Liver (tissue), 9 donors: ENCODE results near the gene UIMC1. TPM values are rescaled to one million over a fixed set of nuclear protein-coding genes. Genes with fewer than 3 reads are reported as not detected.

Experiments used
- DNase-seq: peaks from one replicate; pipeline ENCODE4 v3.0.0-alpha.2; 2017; ENCODE audit warnings: low spot score
- H3K27ac ChIP-seq, 2 donors: one replicate each; pipeline ENCODE4 v1.7.0; 2013; ENCODE audit warnings: inconsistent platforms in 2 of 2, low read length in 2 of 2, control low read depth in 1 of 2, low read depth in 1 of 2, mild to moderate bottlenecking in 1 of 2
- H3K27me3 ChIP-seq, 4 donors: one replicate each; pipeline versions ENCODE4 v1.6.1 to v1.7.0; 2013; ENCODE audit warnings: low read length in 3 of 4, inconsistent platforms in 1 of 4, mild to moderate bottlenecking in 1 of 4, moderate library complexity in 1 of 4; ENCODE audit not compliant: control insufficient read depth in 4 of 4, insufficient read depth in 4 of 4
- H3K36me3 ChIP-seq, 4 donors: one replicate each; pipeline versions ENCODE4 v1.6.1 to v1.7.0; 2013; ENCODE audit warnings: low read length in 3 of 4, mild to moderate bottlenecking in 3 of 4, low read depth in 1 of 4, moderate library complexity in 1 of 4; ENCODE audit not compliant: control insufficient read depth in 4 of 4, insufficient read depth in 3 of 4
- H3K4me1 ChIP-seq, 4 donors: one replicate each; pipeline versions ENCODE4 v1.6.1 to v1.7.0; 2013; ENCODE audit warnings: low read length in 3 of 4, mild to moderate bottlenecking in 3 of 4, moderate library complexity in 1 of 4; ENCODE audit not compliant: control insufficient read depth in 4 of 4, insufficient read depth in 4 of 4
- H3K4me3 ChIP-seq, 3 donors: one replicate each; pipeline versions ENCODE4 v1.6.1 to v1.7.0; 2013; ENCODE audit warnings: low read length in 3 of 3, control low read depth in 1 of 3, low read depth in 1 of 3, mild to moderate bottlenecking in 1 of 3
- H3K9ac ChIP-seq, 2 donors: one replicate each; pipeline ENCODE4 v1.7.0; 2013; ENCODE audit warnings: low read length in 2 of 2, mild to moderate bottlenecking in 2 of 2, moderate library complexity in 2 of 2, control low read depth in 1 of 2, low read depth in 1 of 2
- H3K9me3 ChIP-seq, 4 donors: one replicate each; pipeline versions ENCODE4 v1.6.1 to v1.7.0; 2013; ENCODE audit warnings: low read length in 3 of 4; ENCODE audit not compliant: control insufficient read depth in 4 of 4
- FOXA1 ChIP-seq: IDR thresholded peaks from 2 replicates; pipeline ENCODE4 v1.6.1; 2016; ENCODE audit warnings: antibody characterized with exemption
- SP1 ChIP-seq: IDR thresholded peaks from 2 replicates; pipeline ENCODE4 v1.6.1; 2018; ENCODE audit warnings: antibody characterized with exemption, mild to moderate bottlenecking
- YY1 ChIP-seq: IDR thresholded peaks from 2 replicates; pipeline ENCODE4 v1.6.1; 2016; ENCODE audit warnings: antibody characterized with exemption, mild to moderate bottlenecking
- WGBS: extraction: QIAGEN DNeasy Blood & Tissue Kit; methylation state at CpG from one replicate; pipeline ENCODE4 v1.1.7; 2013; 5-methylcytosine and 5-hydroxymethylcytosine counted together
- polyA plus RNA-seq, 2 donors: library from polyadenylated mRNA; stranded (reverse) in 1 of 2; unstranded in 1 of 2; fragments of 200-250 nt in 1 of 2; fragments of >200 nt in 1 of 2; fragmentation: Nextera tagmentation in 1 of 2; extraction: Ambion mirVana in 1 of 2; gene quantifications; one replicate each; pipeline versions ENCODE4 v1.2.1 to v1.2.3, GENCODE V29; 2013 to 2015
- total RNA-seq, 2 donors: library from RNA; depleted of rRNA; stranded (reverse); fragments of >200 nt; gene quantifications; one replicate each; pipeline ENCODE4 v1.2.3, GENCODE V29; 2014
- donor health status: healthy.
- donor health status: healthy.
- donor health status: healthy.
- donor health status: healthy.
- donor health status: healthy.

UIMC1 gene
- total and polyA plus RNA-seq, 4 donors = 5.9 to 26.0 (median 11.7) TPM

GRCh38 chr5:176855598-176855997 lies 151.0 kb downstream of the UIMC1 start:
- Histone ChIP-seq H3K27ac (no peak overlapping the region), H3K9ac (no peak overlapping the region), H3K27me3 (no peaks in the 10 kb centered on the region), H3K36me3 (no peaks in the 10 kb centered on the region), H3K4me3 (no peak overlapping the region), H3K9me3 (no peaks in the 10 kb centered on the region), H3K4me1 (no peaks in the 10 kb centered on the region)
- TF ChIP-seq FOXA1 (no peak), YY1 (no peak), SP1 (no peak)
- 95% methylated on average over 18 of the region's 18 CpGs for WGBS
- no peak for DNase-seq

Other genes starting within 250 kb of the UIMC1 start
- under 1 TPM in 1 of 2 donors, not detected in 1; under 0.01 TPM for gene UNC5A, start 196.2 kb downstream of the UIMC1 start, total RNA-seq
- under 1 TPM; 0.03 to 0.07 TPM for gene UNC5A, start 196.2 kb downstream of the UIMC1 start, polyA plus RNA-seq
- 10 to 100 TPM; 16.7 to 25.5 TPM for gene HK3, start 107.4 kb downstream of the UIMC1 start, total RNA-seq
- gene HK3, start 107.4 kb downstream of the UIMC1 start, polyA plus RNA-seq = 1 to 10 TPM; 4.3 to 9.9 TPM
- gene ZNF346, start 15.9 kb upstream of the UIMC1 start, total RNA-seq = 10 to 100 TPM in 1 of 2 donors, 1 to 10 TPM in 1; 8.8 to 11.0 TPM
- gene ZNF346, start 15.9 kb upstream of the UIMC1 start, polyA plus RNA-seq = 1 to 10 TPM; 3.7 to 3.9 TPM
- 10 to 100 TPM; 64.4 to 72.6 TPM for gene FGFR4, start 80.1 kb upstream of the UIMC1 start, total RNA-seq
- gene FGFR4, start 80.1 kb upstream of the UIMC1 start, polyA plus RNA-seq = 10 to 100 TPM; 42.3 to 48.1 TPM
- gene NSD1, start 127.0 kb upstream of the UIMC1 start, total RNA-seq = 10 to 100 TPM; 25.8 to 34.1 TPM
- gene NSD1, start 127.0 kb upstream of the UIMC1 start, polyA plus RNA-seq = 10 to 100 TPM in 1 of 2 donors, 1 to 10 TPM in 1; 5.3 to 12.8 TPM